ENCODE measurements around the gene PYDC2.
A peak's percentile ranks its signal among the peaks of the same experiment; 100 is the strongest.

The PYDC2 gene

GRCh38 chr3:191461113-191461595 lies at the start of gene PYDC2:
PYDC2 (plus strand) TSS chr3:191461163; CDS start chr3:191461163, 0 bp downstream.
- intact Hi-C loops (cut with DNase I), result no loop called here
- no peak for DNase-seq

- intact Hi-C loops (cut with DNase I), result no loop called here
- DNase-seq, result no peak
Measured at GRCh38 chr3:191412759-191413158, 48.2 kb upstream of the PYDC2 start.

GRCh38 chr3:191414286-191414685 lies 46.7 kb upstream of the PYDC2 start:
- DNase-seq, result no peak
- intact Hi-C loops (cut with DNase I), result no loop called here

- intact Hi-C loops (cut with DNase I), result loop anchor here (5.0 kb wide), 1 partner anchor 1028 kb away; no protein-coding TSS in a partner anchor
- DNase-seq, result no peak
Measured at GRCh38 chr3:191414732-191415131, 46.2 kb upstream of the PYDC2 start.

- DNase-seq, result no peak
- intact Hi-C loops (cut with DNase I), result loop anchor here (5.0 kb wide), 1 partner anchor 1027 kb away; no protein-coding TSS in a partner anchor
Measured at GRCh38 chr3:191415566-191415965, 45.4 kb upstream of the PYDC2 start.

- no peak for DNase-seq
- intact Hi-C loops (cut with DNase I), result loop anchor here (5.0 kb wide), 1 partner anchor 1025 kb away; no protein-coding TSS in a partner anchor
Measured at GRCh38 chr3:191417457-191417729, 43.6 kb upstream of the PYDC2 start.

GRCh38 chr3:191420771-191421170 lies 40.2 kb upstream of the PYDC2 start:
- intact Hi-C loops (cut with DNase I), result no loop called here

GRCh38 chr3:191424881-191425280 lies 36.1 kb upstream of the PYDC2 start:
- no peak for DNase-seq
- intact Hi-C loops (cut with DNase I), result no loop called here

More at GRCh38 chr3:191420771-191421170, 40.2 kb upstream of the PYDC2 start:
- no peak for DNase-seq

- intact Hi-C loops (cut with DNase I), result no loop called here
- DNase-seq, result peak in 24 of 42 donors; percentile 6 to 61 (median 29)
Measured at GRCh38 chr3:191425322-191425734, 35.6 kb upstream of the PYDC2 start.

- DNase-seq, result no peak
- intact Hi-C loops (cut with DNase I), result no loop called here
Measured at GRCh38 chr3:191426311-191426710, 34.7 kb upstream of the PYDC2 start.

GRCh38 chr3:191428177-191428576 lies 32.8 kb upstream of the PYDC2 start:
- intact Hi-C loops (cut with DNase I), result no loop called here
- no peak for DNase-seq

- intact Hi-C loops (cut with DNase I), result no loop called here
- no peak for DNase-seq
Measured at GRCh38 chr3:191430103-191430502, 30.9 kb upstream of the PYDC2 start.

GRCh38 chr3:191431160-191431822 lies 29.7 kb upstream of the PYDC2 start:
- DNase-seq, result no peak
- intact Hi-C loops (cut with DNase I), result no loop called here

GRCh38 chr3:191432162-191432561 lies 28.8 kb upstream of the PYDC2 start:
- DNase-seq, result no peak
- intact Hi-C loops (cut with DNase I), result no loop called here

- DNase-seq, result no peak
- intact Hi-C loops (cut with DNase I), result no loop called here
Measured at GRCh38 chr3:191434024-191434423, 26.9 kb upstream of the PYDC2 start.

GRCh38 chr3:191435981-191436380 lies 25.0 kb upstream of the PYDC2 start:
- intact Hi-C loops (cut with DNase I), result no loop called here
- peak in 2 of 42 donors; percentile 17 for DNase-seq

- DNase-seq, result no peak
- intact Hi-C loops (cut with DNase I), result no loop called here
Measured at GRCh38 chr3:191438150-191438814, 22.7 kb upstream of the PYDC2 start.

- intact Hi-C loops (cut with DNase I), result no loop called here
- DNase-seq, result no peak
Measured at GRCh38 chr3:191440532-191440931, 20.4 kb upstream of the PYDC2 start.

GRCh38 chr3:191441687-191442086 lies 19.3 kb upstream of the PYDC2 start:
- DNase-seq, result peak in 8 of 42 donors; percentile 9 to 52 (median 18)
- intact Hi-C loops (cut with DNase I), result no loop called here

GRCh38 chr3:191444569-191444968 lies 16.4 kb upstream of the PYDC2 start:
- DNase-seq, result no peak
- intact Hi-C loops (cut with DNase I), result no loop called here

GRCh38 chr3:191449256-191449655 lies 11.7 kb upstream of the PYDC2 start:
- DNase-seq, result no peak
- intact Hi-C loops (cut with DNase I), result no loop called here
